Measurements from ENCODE around the gene ZBTB12. TPM values are rescaled to one million over a fixed set of nuclear protein-coding genes. Genes with fewer than 3 reads are reported as not detected.
A peak's percentile ranks its signal among the peaks of the same experiment; 100 is the strongest.

The ZBTB12 gene
- total and polyA plus RNA-seq, 2 of the 13 experiments (the other 11 are each of a cell fraction or from before 2014, with no cell fraction given), result 4.8 to 6.0 TPM

GRCh38 chr6:31907158-31907813, 5.4 kb upstream of the ZBTB12 start (continued):
- peak; percentile 22; the same call in 1 of the 2 replicates for TF ChIP-seq PAXIP1 (CRISPR knock-in tag; conservative IDR thresholded peaks at IDR 0.05)
- no peak for TF ChIP-seq ZNF891 (CRISPR knock-in tag; IDR thresholded peaks at IDR 0.05)
- no peak for TF ChIP-seq ZBTB26 (CRISPR knock-in tag; IDR thresholded peaks at IDR 0.05; ENCODE audit: borderline replicate concordance)
- TF ChIP-seq ZNF766 (CRISPR knock-in tag; IDR thresholded peaks at IDR 0.05; ENCODE audit: borderline replicate concordance), result peak; percentile 69; the same call in 1 of the 2 replicates
- peak; percentile 43; the same call in 1 of the 2 replicates for TF ChIP-seq TBX2 (CRISPR knock-in tag; IDR thresholded peaks at IDR 0.05; ENCODE audit: borderline replicate concordance)
- no peak for TF ChIP-seq TRAFD1 (CRISPR knock-in tag; IDR thresholded peaks at IDR 0.05; ENCODE audit: borderline replicate concordance)
- TF ChIP-seq FOXO1 (CRISPR knock-in tag; IDR thresholded peaks at IDR 0.05), result 0 out of 2 replicates have a peak, but pooled peaks have one; percentile 18
- TF ChIP-seq ZBTB8A (CRISPR knock-in tag; IDR thresholded peaks at IDR 0.05; ENCODE audit: borderline replicate concordance, low read depth), result no peak
- no peak for TF ChIP-seq ZNF431 (CRISPR knock-in tag; IDR thresholded peaks at IDR 0.05; ENCODE audit: borderline replicate concordance, low read depth)
- TF ChIP-seq DMTF1 (CRISPR knock-in tag; IDR thresholded peaks at IDR 0.05), result no peak
- TF ChIP-seq MIXL1 (CRISPR knock-in tag; IDR thresholded peaks at IDR 0.05), result no peak
- no peak for TF ChIP-seq KDM1A (CRISPR knock-in tag; IDR thresholded peaks at IDR 0.05)
- no peak for TF ChIP-seq ZBTB43 (CRISPR knock-in tag; conservative IDR thresholded peaks at IDR 0.05)
- no peak for TF ChIP-seq NFIC (IDR thresholded peaks at IDR 0.05; ENCODE audit: low read length)
- TF ChIP-seq ZNF800 (CRISPR knock-in tag; IDR thresholded peaks at IDR 0.05), result no peak
- TF ChIP-seq IKZF1 (IDR thresholded peaks at IDR 0.05), result no peak
- TF ChIP-seq NFRKB (IDR thresholded peaks at IDR 0.05), result no peak

All from HepG2 (cell line).